H1 (cell line): ENCODE data around the gene SIGLEC10. TPM values are rescaled to one million over a fixed set of nuclear protein-coding genes. Genes with fewer than 3 reads are reported as not detected.

ENCODE experiments used
- CHD7 ChIP-seq: fragments of 300-600 bp; sonication (generic); IDR thresholded peaks from 2 replicates; pipeline ENCODE4 v1.7.1; 2012; ENCODE audit warnings: low read length, moderate library complexity, mild to moderate bottlenecking, inconsistent platforms; ENCODE audit not compliant: insufficient replicate concordance
- SP4 ChIP-seq: IDR thresholded peaks from 2 replicates; pipeline ENCODE4 v1.6.1; 2012; ENCODE audit warnings: low read length, inconsistent platforms
- polyA plus RNA-seq, 7 experiments: library from polyadenylated mRNA; depleted of rRNA in 3 of 7; stranded (reverse) in 5 of 7; unstranded in 2 of 7; fragments of >200 nt in 5 of 7; fragments of 200-250 nt in 2 of 7; gene quantifications; 1 replicate in 5 of 7; 2 replicates in 1 of 7; 4 replicates in 1 of 7; pipeline versions ENCODE4 v1.2.1 to v1.2.3, GENCODE V29; 2011 to 2013; ENCODE audit warnings: missing spikeins in 2 of 7, mixed read lengths in 2 of 7
- total RNA-seq: library from RNA; stranded (reverse); fragmentation: NEBNext Ultra II Directional; extraction: Animal tissue kit (Norgen Biotek cat#: 25700); gene quantifications from 2 replicates; pipeline ENCODE4 v1.2.1, GENCODE V29; 2021

SIGLEC10 gene
- total and polyA plus RNA-seq, 2 of the 8 experiments (the other 6 are each of a cell fraction or from before 2014, with no cell fraction given): 0.06 TPM; not detected in 1

GRCh38 chr19:51391073-51391611 is 26.3 kb downstream of the SIGLEC10 start (continued):
- TF ChIP-seq CHD7 (no peak), SP4 (no peak)
